ENCODE data around the gene OTUD1. TPM values are rescaled to one million over a fixed set of nuclear protein-coding genes. Genes with fewer than 3 reads are reported as not detected.

OTUD1 gene
- total and polyA plus RNA-seq, 5 donors, result 13.5 to 27.3 (median 14.4) TPM

GRCh38 chr10:23421397-23421796 is 17.5 kb upstream of the OTUD1 start:
- ATAC-seq (no peak), DNase-seq (no peak)
- intact Hi-C loops (cut with DNase I), result no loop called here
- H3K27ac ChIP-seq (ENCODE audit: low read length), result no peak overlapping the region
- no peaks in the 10 kb centered on the region for H3K4me1 ChIP-seq (ENCODE audit: control insufficient read depth, insufficient read depth, low read length)
- H3K4me3 ChIP-seq (ENCODE audit: low read length), result no peak overlapping the region
- H3K9me3 ChIP-seq (ENCODE audit: control insufficient read depth, low read length), result no peaks in the 10 kb centered on the region
- no peaks in the 10 kb centered on the region for H3K27me3 ChIP-seq (ENCODE audit: control insufficient read depth, insufficient read depth)
- WGBS, result 74% methylated on average over 1 of the region's 1 CpG

- Histone ChIP-seq H3K27me3 (ENCODE audit: control insufficient read depth, insufficient read depth) (no peaks in the 10 kb centered on the region), H3K4me1 (ENCODE audit: control insufficient read depth, insufficient read depth, low read length) (no peaks in the 10 kb centered on the region), H3K4me3 (ENCODE audit: low read length) (no peak overlapping the region), H3K27ac (ENCODE audit: low read length) (no peak overlapping the region), H3K9me3 (ENCODE audit: control insufficient read depth, low read length) (no peaks in the 10 kb centered on the region)
- DNase-seq (no peak), ATAC-seq (no peak)
- intact Hi-C loops (cut with DNase I), result no loop called here
- WGBS, result 59% methylated on average over 2 of the region's 2 CpGs
These were observed 16.9 kb upstream of the OTUD1 start for GRCh38 chr10:23422003-23422411.

- ATAC-seq (no peak), DNase-seq (no peak)
- Histone ChIP-seq H3K4me1 (ENCODE audit: control insufficient read depth, insufficient read depth, low read length) (no peaks in the 10 kb centered on the region), H3K9me3 (ENCODE audit: control insufficient read depth, low read length) (no peaks in the 10 kb centered on the region), H3K27me3 (ENCODE audit: control insufficient read depth, insufficient read depth) (no peaks in the 10 kb centered on the region), H3K4me3 (ENCODE audit: low read length) (no peak overlapping the region), H3K27ac (ENCODE audit: low read length) (no peak overlapping the region)
- WGBS, result 68% methylated on average over 1 of the region's 1 CpG
- intact Hi-C loops (cut with DNase I), result no loop called here
These were observed 6.7 kb upstream of the OTUD1 start for GRCh38 chr10:23432166-23432565.

GRCh38 chr10:23432639-23433038 is 6.2 kb upstream of the OTUD1 start:
- ATAC-seq (no peak), DNase-seq (no peak)
- no peak overlapping the region for H3K27ac ChIP-seq (ENCODE audit: low read length)
- H3K4me1 ChIP-seq (ENCODE audit: control insufficient read depth, insufficient read depth, low read length), result no peaks in the 10 kb centered on the region
- H3K9me3 ChIP-seq (ENCODE audit: control insufficient read depth, low read length), result no peaks in the 10 kb centered on the region
- no peaks in the 10 kb centered on the region for H3K27me3 ChIP-seq (ENCODE audit: control insufficient read depth, insufficient read depth)
- no peak overlapping the region for H3K4me3 ChIP-seq (ENCODE audit: low read length)
- 81% methylated on average over 3 of the region's 3 CpGs for WGBS
- intact Hi-C loops (cut with DNase I), result no loop called here

- Histone ChIP-seq H3K9me3 (ENCODE audit: control insufficient read depth, low read length) (no peaks in the 10 kb centered on the region), H3K27me3 (ENCODE audit: control insufficient read depth, insufficient read depth) (no peaks in the 10 kb centered on the region), H3K4me3 (ENCODE audit: low read length) (no peak overlapping the region), H3K4me1 (ENCODE audit: control insufficient read depth, insufficient read depth, low read length) (no peaks in the 10 kb centered on the region), H3K27ac (ENCODE audit: low read length) (no peak overlapping the region)
- ATAC-seq (no peak), DNase-seq (no peak)
- intact Hi-C loops (cut with DNase I), result no loop called here
- 72% methylated on average over 2 of the region's 2 CpGs for WGBS
These were observed 5.2 kb upstream of the OTUD1 start for GRCh38 chr10:23433701-23434100.

GRCh38 chr10:23435378-23435777 is 3.5 kb upstream of the OTUD1 start:
- 98% methylated on average over 1 of the region's 1 CpG for WGBS
- ATAC-seq (no peak), DNase-seq (no peak)
- Histone ChIP-seq H3K4me3 (ENCODE audit: low read length) (no peak overlapping the region), H3K27ac (ENCODE audit: low read length) (no peak overlapping the region), H3K4me1 (ENCODE audit: control insufficient read depth, insufficient read depth, low read length) (no peaks in the 10 kb centered on the region), H3K27me3 (ENCODE audit: control insufficient read depth, insufficient read depth) (no peaks in the 10 kb centered on the region), H3K9me3 (ENCODE audit: control insufficient read depth, low read length) (no peaks in the 10 kb centered on the region)
- intact Hi-C loops (cut with DNase I), result loop anchor here in 1 of 4 donors (5.0 kb wide), 1 partner anchor 88 kb away; no protein-coding TSS in a partner anchor

- intact Hi-C loops (cut with DNase I), result loop anchor here in 1 of 4 donors (5.0 kb wide), 1 partner anchor 90 kb away; no protein-coding TSS in a partner anchor
These were observed 1.9 kb upstream of the OTUD1 start for GRCh38 chr10:23436983-23437382.

GRCh38 chr10:23437963-23438546 is 820 bp upstream of the OTUD1 start:
- H3K4me3 ChIP-seq (ENCODE audit: low read length), result peak overlapping the region; percentile 62
- no peaks in the 10 kb centered on the region for H3K27me3 ChIP-seq (ENCODE audit: control insufficient read depth, insufficient read depth)
- peak in 1 of 3 donors; percentile 24 for DNase-seq
- 97% methylated on average over 20 of the region's 20 CpGs for WGBS
- no peak for ATAC-seq
- no peaks in the 10 kb centered on the region for H3K4me1 ChIP-seq (ENCODE audit: control insufficient read depth, insufficient read depth, low read length)
- H3K9me3 ChIP-seq (ENCODE audit: control insufficient read depth, low read length), result no peaks in the 10 kb centered on the region
- intact Hi-C loops (cut with DNase I), result loop anchor here in 1 of 4 donors (5.0 kb wide), 1 partner anchor 91 kb away; no protein-coding TSS in a partner anchor
- peak overlapping the region; percentile 96 for H3K27ac ChIP-seq (ENCODE audit: low read length)

More at GRCh38 chr10:23436983-23437382, 1.9 kb upstream of the OTUD1 start:
- H3K4me3 ChIP-seq (ENCODE audit: low read length), result no peak overlapping the region
- DNase-seq (no peak), ATAC-seq (no peak)
- H3K27ac ChIP-seq (ENCODE audit: low read length), result no peak overlapping the region
- no peaks in the 10 kb centered on the region for H3K4me1 ChIP-seq (ENCODE audit: control insufficient read depth, insufficient read depth, low read length)
- 68% methylated on average over 4 of the region's 4 CpGs for WGBS
- no peaks in the 10 kb centered on the region for H3K27me3 ChIP-seq (ENCODE audit: control insufficient read depth, insufficient read depth)
- H3K9me3 ChIP-seq (ENCODE audit: control insufficient read depth, low read length), result no peaks in the 10 kb centered on the region

GRCh38 chr10:23439452-23439960 is 631 bp downstream of the OTUD1 start:
- Histone ChIP-seq H3K27me3 (ENCODE audit: control insufficient read depth, insufficient read depth) (no peaks in the 10 kb centered on the region), H3K9me3 (ENCODE audit: control insufficient read depth, low read length) (no peaks in the 10 kb centered on the region), H3K27ac (ENCODE audit: low read length) (peak overlapping the region; percentile 98), H3K4me3 (ENCODE audit: low read length) (peak overlapping the region; percentile 97), H3K4me1 (ENCODE audit: control insufficient read depth, insufficient read depth, low read length) (no peaks in the 10 kb centered on the region)
- ATAC-seq (no peak), DNase-seq (peak in 2 of 3 donors; percentile 28 to 73)
- intact Hi-C loops (cut with DNase I), result loop anchor here in 1 of 4 donors (5.0 kb wide), 1 partner anchor 92 kb away; no protein-coding TSS in a partner anchor
- whole genome bisulfite sequencing, result under 1% methylated on average over 80 of the region's 80 CpGs

GRCh38 chr10:23439961-23440889 is 1.4 kb downstream of the OTUD1 start:
- Histone ChIP-seq H3K4me3 (ENCODE audit: low read length) (peak overlapping the region; percentile 97), H3K4me1 (ENCODE audit: control insufficient read depth, insufficient read depth, low read length) (no peaks in the 10 kb centered on the region), H3K27ac (ENCODE audit: low read length) (peak overlapping the region; percentile 98), H3K9me3 (ENCODE audit: control insufficient read depth, low read length) (no peaks in the 10 kb centered on the region), H3K27me3 (ENCODE audit: control insufficient read depth, insufficient read depth) (no peaks in the 10 kb centered on the region)
- intact Hi-C loops (cut with DNase I), result loop anchor here in 1 of 4 donors (5.0 kb wide), 1 partner anchor 93 kb away; no protein-coding TSS in a partner anchor
- WGBS, result under 1% methylated on average over 73 of the region's 73 CpGs
- ATAC-seq (peak in 1 of 2 donors; percentile 3), DNase-seq (peak; percentile 44 to 79 (median 69))

GRCh38 chr10:23441251-23441650 is 2.4 kb downstream of the OTUD1 start:
- ATAC-seq, result no peak
- WGBS, result 53% methylated on average over 3 of the region's 3 CpGs
- Histone ChIP-seq H3K4me1 (ENCODE audit: control insufficient read depth, insufficient read depth, low read length) (no peaks in the 10 kb centered on the region), H3K9me3 (ENCODE audit: control insufficient read depth, low read length) (no peaks in the 10 kb centered on the region), H3K4me3 (ENCODE audit: low read length) (peak overlapping the region; percentile 97), H3K27me3 (ENCODE audit: control insufficient read depth, insufficient read depth) (no peaks in the 10 kb centered on the region), H3K27ac (ENCODE audit: low read length) (no peak overlapping the region)
- intact Hi-C loops (cut with DNase I), result no loop called here
- no peak for DNase-seq

Data from right cardiac atrium (tissue), 5 donors.